HG03135 (cell line): ENCODE results near the gene TNNT3.

ENCODE experiments used
- ATAC-seq: cut with Tn5 transposase; IDR thresholded peaks from one replicate; pipeline ENCODE4 v1.9.1; 2021; ENCODE audit warnings: mild to moderate bottlenecking, moderate library complexity; ENCODE audit not compliant: unreplicated experiment

The TNNT3 gene

GRCh38 chr11:1920128-1920908 is 815 bp downstream of the TNNT3 start:
- no peak for ATAC-seq

- no peak for ATAC-seq
These were observed 1.5 kb downstream of the TNNT3 start for GRCh38 chr11:1920909-1921573.

GRCh38 chr11:1921574-1922141 is 2.2 kb downstream of the TNNT3 start:
- ATAC-seq, result no peak

- ATAC-seq, result no peak
These were observed 3.1 kb downstream of the TNNT3 start for GRCh38 chr11:1922481-1923081.

- no peak for ATAC-seq
These were observed 3.9 kb downstream of the TNNT3 start for GRCh38 chr11:1923201-1923956.

- no peak for ATAC-seq
These were observed 4.7 kb downstream of the TNNT3 start for GRCh38 chr11:1924181-1924580.

GRCh38 chr11:1924646-1925372 is 5.3 kb downstream of the TNNT3 start:
- ATAC-seq, result no peak

GRCh38 chr11:1925373-1926155 is 6.1 kb downstream of the TNNT3 start:
- no peak for ATAC-seq

GRCh38 chr11:1926156-1927025 is 6.9 kb downstream of the TNNT3 start:
- ATAC-seq, result no peak

- ATAC-seq, result no peak
These were observed 7.7 kb downstream of the TNNT3 start for GRCh38 chr11:1927026-1927847.

GRCh38 chr11:1927848-1928469 is 8.5 kb downstream of the TNNT3 start:
- ATAC-seq, result no peak

- ATAC-seq, result no peak
These were observed 9.0 kb downstream of the TNNT3 start for GRCh38 chr11:1928470-1928890.

- ATAC-seq, result no peak
These were observed 9.5 kb downstream of the TNNT3 start for GRCh38 chr11:1928891-1929541.

GRCh38 chr11:1929621-1930461 is 10.3 kb downstream of the TNNT3 start:
- ATAC-seq, result no peak

GRCh38 chr11:1930462-1930830 is 10.9 kb downstream of the TNNT3 start:
- no peak for ATAC-seq
